ENCODE results near the gene BCOR. TPM values are rescaled to one million over a fixed set of nuclear protein-coding genes. Genes with fewer than 3 reads are reported as not detected.

Gene BCOR
- total RNA-seq, 1 donor from 2014 or later, result 33.2 TPM

- peaks cover 43% of the 10 kb centered on the region for H3K4me1 Mint-ChIP-seq
- peaks cover 28% of the 10 kb centered on the region for H3K27me3 Mint-ChIP-seq (ENCODE audit: low read depth)
- no peak for TF ChIP-seq CTCF (conservative IDR thresholded peaks at IDR 0.05)
- H3K27ac Mint-ChIP-seq (ENCODE audit: unreplicated experiment), result no peak overlapping the region
- H3K4me3 Mint-ChIP-seq, result peak overlapping the region; percentile 89
- DNase-seq (ENCODE audit: low read depth, low spot score), result no peak
- peaks cover 2% of the 10 kb centered on the region for H3K36me3 Mint-ChIP-seq (ENCODE audit: low read depth)
- no peaks in the 10 kb centered on the region for H3K9me3 Mint-ChIP-seq
Observed at GRCh38 chrX:40107291-40108161, 9.8 kb upstream of the BCOR start.

- peaks cover 43% of the 10 kb centered on the region for H3K4me1 Mint-ChIP-seq
- TF ChIP-seq CTCF (conservative IDR thresholded peaks at IDR 0.05), result no peak
- H3K27me3 Mint-ChIP-seq (ENCODE audit: low read depth), result peaks cover 32% of the 10 kb centered on the region
- H3K9me3 Mint-ChIP-seq, result no peaks in the 10 kb centered on the region
- H3K27ac Mint-ChIP-seq (ENCODE audit: unreplicated experiment), result peak overlapping the region; percentile 67
- peak overlapping the region; percentile 81 for H3K4me3 Mint-ChIP-seq
- peaks cover 2% of the 10 kb centered on the region for H3K36me3 Mint-ChIP-seq (ENCODE audit: low read depth)
- DNase-seq (ENCODE audit: low read depth, low spot score), result no peak
Observed at GRCh38 chrX:40106676-40107290, 9.0 kb upstream of the BCOR start.

- H3K9me3 Mint-ChIP-seq, result no peaks in the 10 kb centered on the region
- peaks cover 2% of the 10 kb centered on the region for H3K36me3 Mint-ChIP-seq (ENCODE audit: low read depth)
- DNase-seq (ENCODE audit: low read depth, low spot score), result peak; percentile 49
- H3K27ac Mint-ChIP-seq (ENCODE audit: unreplicated experiment), result peak overlapping the region; percentile 67
- peak overlapping the region; percentile 81 for H3K4me3 Mint-ChIP-seq
- peaks cover 33% of the 10 kb centered on the region for H3K27me3 Mint-ChIP-seq (ENCODE audit: low read depth)
- no peak for TF ChIP-seq CTCF (conservative IDR thresholded peaks at IDR 0.05)
- peaks cover 43% of the 10 kb centered on the region for H3K4me1 Mint-ChIP-seq
Observed at GRCh38 chrX:40105835-40106675, 8.3 kb upstream of the BCOR start.

GRCh38 chrX:40104985-40105834 is 7.5 kb upstream of the BCOR start:
- Mint-ChIP-seq H3K27me3 (ENCODE audit: low read depth) (peaks cover 38% of the 10 kb centered on the region), H3K36me3 (ENCODE audit: low read depth) (peaks cover 2% of the 10 kb centered on the region), H3K4me3 (peak overlapping the region; percentile 68), H3K9me3 (no peaks in the 10 kb centered on the region), H3K4me1 (peaks cover 43% of the 10 kb centered on the region), H3K27ac (ENCODE audit: unreplicated experiment) (no peak overlapping the region)
- DNase-seq (ENCODE audit: low read depth, low spot score), result no peak
- no peak for TF ChIP-seq CTCF (conservative IDR thresholded peaks at IDR 0.05)

GRCh38 chrX:40104630-40104984 is 6.8 kb upstream of the BCOR start:
- TF ChIP-seq CTCF (conservative IDR thresholded peaks at IDR 0.05), result no peak
- H3K27me3 Mint-ChIP-seq (ENCODE audit: low read depth), result peaks cover 43% of the 10 kb centered on the region
- peaks cover 44% of the 10 kb centered on the region for H3K4me1 Mint-ChIP-seq
- no peaks in the 10 kb centered on the region for H3K9me3 Mint-ChIP-seq
- H3K4me3 Mint-ChIP-seq, result no peak overlapping the region
- H3K27ac Mint-ChIP-seq (ENCODE audit: unreplicated experiment), result no peak overlapping the region
- H3K36me3 Mint-ChIP-seq (ENCODE audit: low read depth), result peaks cover 2% of the 10 kb centered on the region
- DNase-seq (ENCODE audit: low read depth, low spot score), result no peak

Measured in neural crest cell (in vitro differentiated cells).